ENCODE results near the gene ZFP30. TPM values are rescaled to one million over a fixed set of nuclear protein-coding genes. Genes with fewer than 3 reads are reported as not detected.

Gene ZFP30
- total and polyA plus RNA-seq, 2 of the 13 experiments (the other 11 are each of a cell fraction or from before 2014, with no cell fraction given) = 3.4 to 19.2 TPM

GRCh38 chr19:37691881-37692504 lies 36.7 kb upstream of the ZFP30 start (continued):
- no peak for TF ChIP-seq ZNF33A (CRISPR knock-in tag; IDR thresholded peaks at IDR 0.05; ENCODE audit: borderline replicate concordance)
- no peak for TF ChIP-seq CC2D1A (CRISPR knock-in tag; IDR thresholded peaks at IDR 0.05)
- peak; percentile 43; the same call in 1 of the 2 replicates for TF ChIP-seq PAXIP1 (CRISPR knock-in tag; conservative IDR thresholded peaks at IDR 0.05)
- no peak for TF ChIP-seq HOXD1 (CRISPR knock-in tag; IDR thresholded peaks at IDR 0.05)
- TF ChIP-seq REPIN1 (CRISPR knock-in tag; IDR thresholded peaks at IDR 0.05; ENCODE audit: borderline replicate concordance, low read depth) = no peak; the same call in 1 of the 2 replicates
- TF ChIP-seq CREM (IDR thresholded peaks at IDR 0.05) = peak; percentile 88
- no peak for TF ChIP-seq CREM (CRISPR knock-in tag; IDR thresholded peaks at IDR 0.05)
- TF ChIP-seq MIXL1 (CRISPR knock-in tag; IDR thresholded peaks at IDR 0.05) = no peak
- TF ChIP-seq SIN3B (IDR thresholded peaks at IDR 0.05; ENCODE audit: low read length) = no peak
- TF ChIP-seq TEAD2 (CRISPR knock-in tag; IDR thresholded peaks at IDR 0.05) = no peak
- 0 out of 2 replicates have a peak, but pooled peaks have one; percentile 33 for TF ChIP-seq ZNF616 (CRISPR knock-in tag; IDR thresholded peaks at IDR 0.05; ENCODE audit: low read depth)
- peak; percentile 11; the same call in 1 of the 2 replicates for TF ChIP-seq ZNF362 (CRISPR knock-in tag; IDR thresholded peaks at IDR 0.05; ENCODE audit: borderline replicate concordance)
- peak in 1 of 2 experiments; percentile 84; a peak in 2 of 4 replicates for TF ChIP-seq KLF16 (CRISPR knock-in tag; IDR thresholded peaks at IDR 0.05)
- TF ChIP-seq ZNF317 (CRISPR knock-in tag; IDR thresholded peaks at IDR 0.05) = no peak
- TF ChIP-seq E2F2 (CRISPR knock-in tag; IDR thresholded peaks at IDR 0.05; ENCODE audit: borderline replicate concordance) = no peak
- TF ChIP-seq SRSF1 (optimal IDR thresholded peaks at IDR 0.05; ENCODE audit: low read depth, low read length) = peak; percentile 56
- peak; percentile 99 for TF ChIP-seq PPARG (CRISPR knock-in tag; conservative IDR thresholded peaks at IDR 0.05)
- TF ChIP-seq TFAP4 (IDR thresholded peaks at IDR 0.05; ENCODE audit: borderline replicate concordance, low read depth) = peak; percentile 78; the same call in 1 of the 2 replicates
- 0 out of 2 replicates have a peak, but pooled peaks have one; percentile 14 for TF ChIP-seq SIX4 (CRISPR knock-in tag; IDR thresholded peaks at IDR 0.05)
- TF ChIP-seq SMARCE1 (IDR thresholded peaks at IDR 0.05; ENCODE audit: borderline replicate concordance) = no peak
- TF ChIP-seq KDM5A (IDR thresholded peaks at IDR 0.05; ENCODE audit: borderline replicate concordance, low read length) = no peak
- peak; percentile 46; the same call in 1 of the 2 replicates for TF ChIP-seq ARHGAP35 (CRISPR knock-in tag; IDR thresholded peaks at IDR 0.05; ENCODE audit: borderline replicate concordance)
- no peak for TF ChIP-seq ZNF432 (CRISPR knock-in tag; IDR thresholded peaks at IDR 0.05; ENCODE audit: borderline replicate concordance)
- peak; percentile 82; the same call in 1 of the 2 replicates for TF ChIP-seq ZNF713 (CRISPR knock-in tag; IDR thresholded peaks at IDR 0.05)
- peak; percentile 76 for TF ChIP-seq PHF8 (CRISPR knock-in tag; IDR thresholded peaks at IDR 0.05)
